Central memory CD4-positive, alpha-beta T cell (primary cell): ENCODE results near the gene CDK5RAP2.
"Not testable (repeated sequence)": the region's sequence is repeated elsewhere in the genome, so short reads cannot be mapped to it uniquely, and the experiment has no call there.

Source experiments
- DNase-seq: peaks from one replicate; pipeline ENCODE4 v3.0.0; 2022
- total RNA-seq, 3 experiments: gene quantifications; one replicate each; lab custom pipeline; 2026; lab: John Stamatoyannopoulos, UW

CDK5RAP2 gene
- 55.6 to 146 (median 115) reads per million in 3 experiments for total RNA-seq

DNA sequence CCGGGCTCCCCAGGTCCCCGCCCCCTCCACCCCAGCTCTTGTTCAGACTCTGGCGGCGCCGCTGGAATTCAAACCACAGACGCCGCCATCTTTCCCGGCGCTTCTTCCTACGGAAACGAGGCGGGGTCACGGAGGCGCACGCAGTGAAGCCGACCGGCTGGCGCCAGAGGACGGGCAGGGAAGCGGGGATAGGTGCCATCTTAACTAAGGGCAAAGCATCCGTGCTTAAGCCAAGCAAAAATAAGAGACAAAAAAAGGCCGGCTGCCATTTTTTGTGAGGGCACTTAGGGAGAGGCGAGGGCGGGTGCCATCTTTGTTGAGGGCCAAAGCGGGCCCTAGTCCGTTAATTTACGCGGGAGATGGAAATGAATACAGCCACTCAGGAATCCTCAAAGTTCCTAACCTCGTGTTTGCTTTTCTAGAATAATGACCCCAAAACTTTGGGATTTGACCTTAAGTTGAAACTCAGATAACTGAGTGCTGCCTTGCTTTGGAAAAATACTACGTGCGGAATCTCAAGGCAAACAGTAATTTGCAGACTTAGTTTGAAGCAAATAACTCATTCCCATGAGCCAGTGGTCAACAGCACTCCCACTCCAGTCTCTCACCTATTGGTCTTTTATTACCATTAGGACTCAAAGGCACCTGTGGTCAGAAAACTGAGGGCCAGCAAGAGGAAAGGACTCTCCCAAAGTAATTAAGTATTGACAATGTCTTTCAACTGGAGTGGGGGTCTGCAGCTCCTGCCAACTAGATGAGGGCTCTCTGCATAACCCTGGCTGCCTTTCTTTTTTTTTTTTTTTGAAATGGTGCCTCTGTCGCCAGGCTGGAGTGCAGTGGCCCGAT lies at the start of gene CDK5RAP2:
CDK5RAP2 (minus strand) TSS at position 117 of the 846 bp plus-strand sequence. CDS start 189 bp downstream, outside the sequence.
- peak; percentile 92 for DNase-seq

DNA sequence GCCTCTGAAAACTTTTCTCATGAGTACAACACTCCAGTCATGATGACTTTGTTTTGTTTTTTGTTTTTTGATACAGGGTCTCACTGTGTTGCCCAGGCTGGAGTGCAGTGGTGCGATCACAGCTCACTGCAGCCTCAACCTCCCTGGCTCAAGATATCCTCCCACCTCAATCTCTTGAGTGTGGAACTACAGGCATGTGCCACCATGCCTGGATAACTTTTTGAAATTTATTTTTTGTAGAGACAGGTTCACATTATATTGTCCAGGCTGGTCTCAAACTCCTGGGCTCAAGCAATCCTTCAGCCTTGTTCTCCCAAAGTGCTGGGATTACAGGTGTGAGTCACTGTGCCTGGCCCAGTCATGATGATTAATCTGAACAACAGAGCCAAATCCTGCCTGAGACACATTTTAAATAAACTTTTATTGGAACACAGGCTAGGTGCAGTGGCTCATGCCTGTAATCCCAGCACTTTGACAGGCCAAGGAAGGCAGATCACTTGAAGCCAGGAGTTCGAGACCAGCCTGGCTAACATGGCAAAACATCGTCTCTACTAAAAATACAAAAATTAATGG lies 49.0 kb upstream of the CDK5RAP2 start:
- not testable (repeated sequence) for DNase-seq

DNA sequence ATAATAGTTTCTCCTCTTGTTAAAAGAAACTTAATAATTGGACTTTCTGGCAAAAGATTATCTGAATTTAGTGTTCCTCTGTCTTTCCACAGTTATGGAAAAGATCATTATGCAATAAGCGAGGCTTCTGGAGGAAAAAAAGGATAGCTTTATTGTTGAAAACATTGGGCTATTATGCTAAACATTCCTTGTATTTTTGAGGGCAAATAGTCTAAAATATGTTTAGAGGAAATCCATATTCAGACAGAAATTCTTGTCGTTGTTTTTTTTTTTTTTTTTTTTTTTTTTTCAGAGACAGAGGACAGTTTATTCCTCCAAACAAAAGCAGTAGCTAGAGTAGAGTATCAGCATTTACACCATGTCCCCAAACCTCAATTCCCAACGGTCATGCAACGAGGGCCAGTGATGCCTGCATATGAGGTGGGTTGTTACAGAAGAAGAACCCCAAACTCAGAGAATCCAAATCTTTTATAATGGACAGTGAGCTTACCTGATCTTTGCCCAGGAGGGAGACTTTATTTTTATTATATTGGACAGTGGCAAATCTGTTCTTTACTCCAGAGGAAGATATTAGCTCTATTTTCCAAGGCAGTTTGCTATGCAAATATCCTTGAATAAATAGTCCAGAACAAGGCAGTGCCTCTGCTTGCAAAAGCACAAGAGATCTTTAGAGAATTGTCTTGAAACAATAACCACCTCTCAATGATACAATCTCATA lies 48.4 kb upstream of the CDK5RAP2 start:
- DNase-seq, result no peak

DNA sequence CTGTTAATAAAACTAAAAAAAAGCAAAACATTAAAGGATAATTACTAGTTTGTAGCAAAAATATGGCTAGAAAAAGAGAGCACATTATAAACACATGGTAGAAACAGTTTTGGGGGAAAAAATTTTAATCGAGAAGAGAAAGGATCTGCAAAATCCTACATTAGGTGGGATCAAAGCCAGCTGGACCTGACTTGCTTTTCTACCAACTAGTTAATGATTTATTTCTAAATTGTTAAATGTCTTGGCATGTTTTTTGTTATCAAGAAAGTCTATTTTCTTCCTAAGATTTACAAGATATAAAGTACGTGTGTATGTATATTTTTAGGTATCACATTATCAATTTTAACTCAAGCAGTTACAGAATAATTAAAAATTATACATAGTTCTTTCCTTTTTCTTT lies 47.1 kb upstream of the CDK5RAP2 start:
- no peak for DNase-seq

DNA sequence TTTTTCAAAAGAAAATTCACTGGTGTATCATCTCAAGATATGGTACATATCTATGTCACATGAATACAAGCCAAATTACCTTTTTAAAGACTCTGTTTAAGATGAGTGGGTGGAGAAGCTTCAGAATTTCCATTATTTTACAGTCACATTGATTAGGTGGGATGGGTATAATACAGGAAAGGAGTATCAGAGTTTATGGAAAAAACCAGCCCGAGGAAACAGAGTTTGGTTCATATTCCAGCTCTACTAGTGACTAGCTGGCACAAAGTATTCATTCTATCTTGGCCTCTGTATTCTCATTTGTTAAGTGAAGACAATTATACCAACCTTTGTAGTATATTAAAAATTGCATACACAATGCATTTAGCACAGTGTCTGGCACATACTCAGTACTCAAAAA lies 46.5 kb upstream of the CDK5RAP2 start:
- no peak for DNase-seq

DNA sequence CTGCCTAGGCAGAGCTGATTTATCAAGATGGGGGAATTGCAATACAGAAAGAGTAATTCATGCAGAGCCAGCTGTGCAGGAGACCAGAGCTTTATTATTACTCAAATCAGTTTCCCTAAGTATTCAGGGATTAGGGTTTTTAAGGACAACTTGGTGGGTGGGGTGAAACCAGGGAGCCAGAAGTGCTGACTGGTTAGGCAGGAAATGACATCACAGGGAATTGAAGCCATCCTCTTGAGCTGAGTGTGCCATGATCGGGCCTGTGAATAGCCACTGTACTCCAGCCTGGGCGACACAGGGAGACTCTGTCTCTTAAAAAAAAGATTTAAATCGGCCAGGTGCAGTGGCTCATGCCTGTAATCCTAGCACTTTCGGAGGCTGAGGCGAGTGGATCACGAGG lies 45.3 kb upstream of the CDK5RAP2 start:
- DNase-seq, result no peak

DNA sequence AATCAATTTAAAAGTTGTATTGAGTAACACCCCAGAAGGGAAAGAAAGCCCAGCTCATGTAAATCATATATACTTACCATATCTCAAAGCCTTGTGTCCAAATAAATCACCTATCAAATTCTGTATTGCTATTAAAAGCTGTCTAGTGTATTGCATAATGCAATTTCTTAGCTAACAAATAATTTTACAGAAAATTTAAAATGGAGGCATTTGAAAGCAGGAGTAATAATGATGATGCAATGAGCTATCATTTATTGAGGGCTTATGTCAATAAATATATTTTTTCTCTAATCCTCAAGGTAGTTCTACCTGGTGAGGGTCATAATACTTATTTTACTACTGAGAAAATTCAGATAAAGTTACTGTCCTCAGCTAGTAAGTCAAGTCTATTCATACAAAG lies 42.8 kb upstream of the CDK5RAP2 start:
- DNase-seq, result no peak

DNA sequence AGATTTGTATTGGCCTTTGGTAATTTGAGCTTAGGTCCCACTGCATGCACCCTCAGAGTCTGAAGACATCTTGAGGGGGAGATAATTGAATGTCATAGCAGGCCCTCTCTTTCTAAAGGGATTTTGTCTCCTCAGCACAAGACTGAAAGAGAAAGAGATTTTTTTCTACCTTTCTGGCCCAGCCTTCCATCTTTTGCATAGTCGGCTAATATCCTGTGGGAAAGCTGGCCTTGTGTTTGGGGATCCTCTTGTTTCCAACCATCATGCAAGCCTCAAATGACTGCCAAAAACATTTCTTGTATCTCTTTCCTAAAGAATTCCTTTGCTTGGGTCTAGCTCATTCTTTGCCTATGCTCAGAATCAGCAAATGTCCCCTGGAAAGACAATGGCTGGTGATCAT lies 42.0 kb upstream of the CDK5RAP2 start:
- no peak for DNase-seq

DNA sequence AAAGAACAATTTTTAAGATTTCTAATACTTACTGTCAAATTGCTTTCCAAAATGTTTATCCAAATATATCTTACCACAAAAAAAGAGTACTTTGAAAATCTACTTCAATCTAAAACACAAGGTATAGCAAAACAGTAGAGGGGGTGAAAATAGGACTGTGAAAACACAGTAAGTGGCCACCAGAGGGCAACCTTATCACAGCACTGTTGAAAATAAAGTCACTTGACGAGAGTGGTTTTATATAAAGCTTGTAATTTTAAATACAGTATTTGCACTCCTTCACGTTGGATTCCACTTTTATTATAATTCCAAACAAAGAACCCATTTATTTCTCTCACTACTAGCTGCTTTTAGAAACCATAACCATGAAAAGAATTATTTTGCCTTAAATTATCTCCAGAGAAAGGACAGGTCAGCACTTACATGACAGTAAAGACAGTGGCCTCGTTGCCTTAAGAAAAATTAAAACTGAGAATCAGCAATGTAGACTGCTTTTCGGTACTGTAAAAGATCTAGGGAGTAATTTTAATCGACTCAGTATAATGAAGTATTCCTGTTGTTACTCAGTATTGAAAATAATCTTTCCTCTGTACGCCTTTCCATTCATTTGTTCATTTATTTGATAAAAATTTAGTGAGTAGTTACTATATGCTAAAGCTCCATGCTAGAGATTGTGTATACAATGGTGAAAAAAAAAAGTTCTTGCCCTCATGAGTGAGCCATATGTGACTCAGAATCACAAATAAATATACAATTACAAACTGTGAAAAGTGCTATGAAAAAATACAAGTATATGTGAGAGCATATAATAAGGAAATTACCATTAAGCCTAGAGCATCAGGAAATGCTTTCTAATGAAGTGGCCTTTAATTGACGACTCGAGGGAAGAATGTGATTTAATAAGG lies 40.0 kb upstream of the CDK5RAP2 start:
- DNase-seq, result peak; percentile 39

DNA sequence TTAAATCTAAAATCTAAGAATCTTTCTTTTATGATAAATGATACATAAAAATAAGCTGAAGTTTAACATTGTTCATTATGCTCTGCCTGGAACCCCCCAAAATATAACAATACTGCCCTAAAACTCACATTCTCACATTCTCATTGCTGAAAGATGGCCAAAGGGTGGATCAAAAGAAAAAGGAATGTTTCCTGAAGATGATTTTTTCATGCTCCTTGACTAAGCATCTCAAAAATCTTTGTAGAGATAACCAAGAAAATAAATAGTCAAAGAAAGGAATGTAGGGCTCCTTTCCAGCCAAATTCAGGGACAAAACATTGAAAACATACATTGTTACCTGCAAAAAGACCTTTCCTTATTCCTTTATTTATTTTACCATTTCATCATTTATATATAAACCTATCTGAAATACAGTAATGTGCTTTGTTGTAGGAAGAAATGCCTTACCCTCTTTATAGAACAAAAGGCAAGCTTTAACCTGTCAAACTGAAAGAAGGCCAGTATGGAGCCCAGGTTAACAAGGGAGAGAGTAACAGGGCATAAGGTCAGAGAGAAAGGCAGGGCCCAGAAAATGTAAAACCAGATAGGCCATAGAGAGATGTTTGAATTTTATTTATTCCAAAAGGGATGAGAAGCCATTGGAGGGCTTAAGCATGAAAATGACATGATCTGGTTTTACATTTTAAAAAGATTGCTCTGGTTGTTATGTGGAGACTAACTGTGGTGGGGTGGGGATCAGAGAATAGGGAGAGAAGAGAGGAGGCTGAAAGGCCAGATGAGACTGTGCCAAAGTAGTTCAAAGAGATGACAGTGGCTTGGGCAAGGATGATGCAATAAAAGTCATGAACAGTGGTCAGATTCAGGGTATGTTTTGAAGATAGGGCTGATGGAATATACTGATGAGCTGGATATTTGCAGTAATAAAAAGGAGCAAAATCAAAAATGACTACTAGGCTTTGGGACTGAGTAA lies 37.3 kb upstream of the CDK5RAP2 start:
- no peak for DNase-seq

DNA sequence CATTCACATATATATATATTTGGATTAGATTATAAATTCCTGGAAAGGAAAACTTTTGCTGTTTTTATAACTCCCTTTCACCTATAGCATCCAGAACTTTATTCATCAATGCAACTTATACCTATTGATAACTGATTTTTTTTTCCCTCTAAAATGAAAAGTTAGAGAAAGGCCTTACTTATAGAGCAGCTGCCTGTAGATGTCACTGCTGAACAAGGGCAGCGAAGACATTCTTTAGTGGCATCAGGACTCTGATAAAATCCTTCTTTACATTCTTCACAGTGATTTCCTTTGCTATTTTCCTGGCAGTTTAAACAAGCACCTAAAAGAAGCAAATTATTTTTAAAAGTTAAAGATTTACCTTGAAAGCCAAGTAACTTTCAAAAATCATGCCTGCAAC lies 32.3 kb upstream of the CDK5RAP2 start:
- DNase-seq, result no peak

DNA sequence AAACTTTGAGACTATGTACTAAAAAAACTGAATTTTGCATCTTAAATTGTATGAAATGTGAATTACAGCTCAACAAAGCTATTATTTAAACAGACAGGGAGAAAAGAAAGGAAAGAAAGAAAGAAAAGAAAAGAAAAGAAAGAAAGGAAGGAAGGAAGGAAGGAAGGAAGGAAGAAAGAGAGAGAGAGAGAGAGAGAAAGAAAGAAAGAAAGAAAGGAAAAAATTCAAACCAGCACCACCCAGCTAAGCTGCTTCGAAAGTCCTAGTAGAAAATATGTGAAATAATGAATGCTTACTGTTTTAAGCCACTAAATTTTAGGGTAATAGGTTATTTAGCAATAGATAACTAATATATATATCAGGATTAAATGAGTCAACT lies 31.7 kb upstream of the CDK5RAP2 start:
- no peak for DNase-seq

DNA sequence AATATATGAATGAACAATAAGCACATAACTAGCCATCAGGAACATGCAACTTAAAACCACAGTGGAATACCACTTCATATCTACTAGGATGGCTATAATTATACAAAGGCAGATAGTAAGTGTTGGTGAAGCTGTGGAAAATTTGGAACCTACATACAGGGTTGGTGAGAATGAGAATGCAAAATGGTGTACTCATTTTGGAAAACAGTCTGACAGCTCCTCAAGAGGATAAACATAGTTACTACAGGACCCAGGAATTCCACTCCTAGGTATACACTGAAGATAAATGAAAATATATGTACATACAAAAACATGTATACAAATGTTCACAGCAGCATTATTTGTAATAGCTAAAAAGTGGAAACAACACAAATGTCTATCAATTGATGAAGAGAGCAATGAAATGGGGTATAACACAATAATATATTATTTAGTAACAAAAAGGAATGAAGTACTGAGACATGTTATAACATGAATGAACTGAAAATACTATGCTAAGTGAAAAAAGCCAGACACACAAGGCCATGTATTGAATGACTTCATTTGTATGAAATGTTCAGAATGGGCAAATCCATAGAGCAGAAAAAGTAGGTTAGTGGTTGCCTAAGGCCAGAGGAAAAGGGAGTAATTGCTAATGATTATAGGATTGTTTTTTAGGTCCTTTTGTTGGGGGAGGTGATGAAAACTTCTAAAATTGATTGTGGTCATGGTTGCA lies 31.2 kb upstream of the CDK5RAP2 start:
- DNase-seq, result no peak

DNA sequence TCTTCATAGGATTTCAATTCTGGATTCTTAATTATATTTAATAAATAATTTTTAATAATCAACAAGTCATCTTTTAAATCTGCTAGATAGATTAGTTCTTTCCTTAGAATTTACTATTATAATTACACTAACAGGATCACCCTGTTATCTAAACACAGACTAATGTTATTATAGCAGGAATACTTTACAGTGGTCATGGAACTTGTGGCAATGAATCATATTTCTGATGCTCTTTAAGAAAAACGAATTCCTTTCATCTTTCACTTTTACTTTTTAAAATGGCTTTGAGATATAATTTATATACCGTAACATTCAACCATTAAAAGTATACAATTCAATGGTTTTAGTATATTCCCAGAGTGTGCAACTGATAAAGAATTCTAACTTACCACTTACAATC lies 29.7 kb upstream of the CDK5RAP2 start:
- no peak for DNase-seq

DNA sequence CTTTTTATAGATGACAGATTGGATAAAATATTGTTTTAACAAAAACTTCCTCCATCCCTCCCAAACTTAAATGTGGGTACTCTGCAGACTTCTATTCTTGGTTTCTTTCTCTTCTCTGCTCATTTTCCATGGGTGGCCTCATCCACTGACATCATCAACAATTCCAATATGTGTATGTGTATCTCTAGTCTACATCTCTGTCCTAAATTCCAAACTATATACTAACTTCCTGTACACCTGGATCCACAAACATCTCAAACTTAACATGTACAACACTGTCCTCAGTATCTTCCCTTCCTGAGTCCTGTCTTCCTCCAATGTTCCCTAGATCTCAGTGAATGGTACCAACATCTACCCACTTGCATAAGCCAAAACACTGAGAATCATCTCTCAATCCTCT lies 28.5 kb upstream of the CDK5RAP2 start:
- DNase-seq, result no peak

DNA sequence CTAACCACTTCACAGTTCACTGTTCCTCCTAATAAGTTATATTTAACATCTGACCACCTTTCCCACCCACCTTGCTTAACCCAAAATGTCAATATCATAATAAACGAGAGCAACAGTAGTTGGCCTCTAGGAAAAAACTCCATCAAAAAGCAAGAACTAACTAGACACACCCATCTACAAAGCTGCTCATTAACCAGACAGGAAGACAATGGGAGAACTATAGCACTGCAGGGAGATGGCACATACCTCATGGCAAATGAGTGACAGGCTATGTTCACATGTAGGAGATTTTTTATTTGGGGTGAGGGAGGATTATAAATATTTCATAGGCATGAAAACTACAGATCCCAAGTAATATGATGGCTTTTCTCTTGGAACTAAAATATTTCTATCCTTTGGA lies 23.6 kb upstream of the CDK5RAP2 start:
- no peak for DNase-seq

DNA sequence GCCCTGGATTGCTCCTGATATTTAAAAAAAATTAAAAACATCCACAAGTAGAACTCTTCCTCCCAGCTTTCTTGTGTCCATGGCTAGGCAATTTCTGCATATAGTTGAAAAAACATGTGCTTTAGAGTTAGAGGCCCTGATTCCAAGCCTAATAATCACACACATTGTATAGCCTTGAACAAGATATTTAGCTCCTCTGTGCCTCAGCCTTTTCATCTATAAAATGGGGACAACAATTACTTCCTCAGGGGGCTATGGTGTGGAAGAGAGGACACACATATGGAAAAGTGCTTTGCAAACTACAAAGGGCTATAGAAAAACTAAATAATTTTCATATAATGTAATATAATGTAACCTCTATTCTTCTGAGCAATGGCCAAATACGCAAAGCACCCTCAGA lies 23.0 kb upstream of the CDK5RAP2 start:
- no peak for DNase-seq

DNA sequence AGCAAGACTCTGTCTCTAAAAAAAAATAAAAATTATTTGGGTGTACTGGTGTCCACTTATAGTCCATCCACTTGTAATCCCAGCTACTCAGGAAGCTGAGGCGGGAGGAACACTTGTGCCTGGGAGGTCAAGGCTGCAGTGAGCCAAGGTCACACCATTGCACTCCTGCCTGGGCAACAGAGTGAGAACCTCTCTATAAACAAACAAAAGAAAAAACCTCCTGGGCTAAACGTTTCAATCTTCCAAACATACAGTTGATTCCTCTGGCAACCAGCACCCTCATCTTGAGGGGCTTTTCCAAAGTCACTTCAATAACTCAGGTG lies 13.9 kb upstream of the CDK5RAP2 start:
- no peak for DNase-seq

DNA sequence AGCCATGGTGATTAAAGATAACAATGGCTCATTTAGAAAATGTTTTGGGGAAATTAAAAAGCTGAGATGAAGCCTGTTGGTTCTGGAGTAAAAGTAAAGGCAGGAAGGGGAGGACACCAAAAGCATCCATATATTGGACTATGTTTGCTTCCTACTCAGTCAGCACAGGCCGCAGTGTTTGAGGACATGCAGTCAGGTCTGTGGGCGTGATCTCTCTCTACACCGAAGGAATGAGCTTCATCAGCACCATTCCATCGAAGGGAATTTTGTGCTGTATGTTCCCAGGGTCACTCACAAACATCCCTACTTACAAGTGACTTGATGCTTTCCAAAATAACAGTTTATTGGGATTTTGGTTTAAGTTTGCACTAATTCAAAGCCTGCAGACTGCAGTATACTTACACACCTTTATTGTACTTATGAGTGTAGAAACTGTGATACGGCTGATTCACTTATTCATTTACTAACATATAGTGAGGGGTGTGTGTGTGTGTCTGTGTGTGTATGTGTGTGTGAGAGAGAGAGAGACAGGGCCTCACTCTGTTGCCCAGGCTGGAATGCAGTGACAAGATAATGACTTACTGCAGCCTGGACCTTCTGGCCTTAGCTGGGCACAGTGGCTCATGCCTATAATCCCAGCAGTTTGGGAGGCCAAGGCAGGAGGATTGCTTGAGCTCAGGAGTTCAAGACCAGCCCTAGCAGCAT lies 13.4 kb upstream of the CDK5RAP2 start:
- no peak for DNase-seq

DNA sequence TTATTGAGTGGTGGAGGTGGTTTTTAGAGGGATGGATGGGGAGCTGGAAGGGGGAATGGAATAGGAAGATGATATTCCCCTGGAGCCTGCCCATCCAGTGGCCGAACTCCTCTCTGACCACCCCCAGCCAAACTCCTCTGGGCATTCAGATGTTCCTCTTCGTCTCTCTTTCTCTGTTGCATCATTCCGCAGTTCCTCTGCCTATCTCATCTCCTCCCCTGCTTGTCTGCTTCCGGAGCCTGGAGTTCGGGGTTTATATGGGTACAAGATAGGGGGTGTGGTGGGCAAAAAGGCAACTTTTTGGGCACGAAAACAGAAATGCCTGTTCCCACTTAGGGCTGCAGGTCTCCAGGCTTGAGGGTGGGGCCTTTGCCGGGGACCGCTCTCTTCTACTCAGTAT lies 12.2 kb upstream of the CDK5RAP2 start:
- no peak for DNase-seq
